Sigmoid colon (tissue), 7 donors: Measurements from ENCODE around the gene SMARCAD1. TPM values are rescaled to one million over a fixed set of nuclear protein-coding genes. Genes with fewer than 3 reads are reported as not detected.

Experiments
- DNase-seq: peaks from one replicate; pipeline ENCODE4 v3.0.0-alpha.2; 2019
- H3K27ac ChIP-seq, 4 donors: fragments of 200-600 bp; sonication (generic); one replicate each; pipeline ENCODE4 v1.5.1; 2016 to 2019; ENCODE audit warnings: mild to moderate bottlenecking in 1 of 4
- H3K27me3 ChIP-seq, 3 donors: fragments of 200-600 bp; sonication (generic); one replicate each; pipeline ENCODE4 v1.5.1; 2019; ENCODE audit warnings: mild to moderate bottlenecking in 1 of 3
- H3K36me3 ChIP-seq, 4 donors: fragments of 200-600 bp; sonication (generic); one replicate each; pipeline ENCODE4 v1.5.1; 2016 to 2019
- H3K4me1 ChIP-seq, 4 donors: fragments of 200-600 bp; sonication (generic); one replicate each; pipeline ENCODE4 v1.5.1; 2017 to 2019
- H3K4me3 ChIP-seq, 4 donors: fragments of 200-600 bp; sonication (generic); one replicate each; pipeline ENCODE4 v1.5.1; 2017 to 2019; ENCODE audit warnings: mild to moderate bottlenecking in 2 of 4, moderate library complexity in 1 of 4
- H3K9me3 ChIP-seq, 4 donors: fragments of 200-600 bp in 3 of 4; sonication (generic) in 3 of 4; one replicate each; pipeline versions ENCODE4 v1.5.1 to v1.6.1; 2013 to 2019
- CTCF ChIP-seq, 4 experiments: fragments of 450-650 bp in 3 of 4; fragments of 200-600 bp in 1 of 4; IDR thresholded peaks; one replicate each; pipeline ENCODE4 v1.5.1; 2016 to 2019; ENCODE audit warnings: antibody characterized with exemption in 4 of 4, mild to moderate bottlenecking in 3 of 4, moderate library complexity in 2 of 4
- EP300 ChIP-seq, 4 donors: sonication (generic); formaldehyde crosslinking; IDR thresholded peaks; one replicate each; pipeline ENCODE4 v1.6.1; 2017; ENCODE audit warnings: antibody characterized with exemption in 4 of 4
- POLR2A ChIP-seq, 2 donors: fragments of 450-650 bp; IDR thresholded peaks; one replicate each; pipeline ENCODE4 v1.6.1; 2016; ENCODE audit warnings: antibody characterized with exemption in 2 of 2, mild to moderate bottlenecking in 2 of 2, moderate library complexity in 2 of 2
- POLR2AphosphoS5 ChIP-seq, 4 donors: sonication (generic); formaldehyde crosslinking; IDR thresholded peaks; one replicate each; pipeline ENCODE4 v1.6.1; 2017; ENCODE audit warnings: antibody characterized with exemption in 4 of 4
- WGBS, 2 donors: extraction: QIAGEN DNeasy Blood & Tissue Kit; methylation state at CpG; one replicate each; pipeline ENCODE4 v1.1.7; 2013; 5-methylcytosine and 5-hydroxymethylcytosine counted together
- intact Hi-C: fragments of 100-400 bp; cut with DNase I; formaldehyde crosslinking; loops from one replicate; pipeline ENCODE4 v1.15.1; 2023
- polyA plus RNA-seq, 3 donors: library from polyadenylated mRNA; stranded (reverse); fragments of 200-250 nt; gene quantifications; one replicate each; pipeline ENCODE4 v1.2.3, GENCODE V29; 2013
- total RNA-seq, 4 donors: library from RNA; depleted of rRNA; stranded (reverse); fragments of >200 nt; gene quantifications; one replicate each; pipeline ENCODE4 v1.1.0, GENCODE V29; 2016
- donor health status: healthy with polysubstance abuse.
- donor health status: Bipolar disorder and iron deficiency.
- donor health status: healthy.

The SMARCAD1 gene
- total and polyA plus RNA-seq, 7 donors: 3.7 to 21.4 (median 15.8) TPM

DNA sequence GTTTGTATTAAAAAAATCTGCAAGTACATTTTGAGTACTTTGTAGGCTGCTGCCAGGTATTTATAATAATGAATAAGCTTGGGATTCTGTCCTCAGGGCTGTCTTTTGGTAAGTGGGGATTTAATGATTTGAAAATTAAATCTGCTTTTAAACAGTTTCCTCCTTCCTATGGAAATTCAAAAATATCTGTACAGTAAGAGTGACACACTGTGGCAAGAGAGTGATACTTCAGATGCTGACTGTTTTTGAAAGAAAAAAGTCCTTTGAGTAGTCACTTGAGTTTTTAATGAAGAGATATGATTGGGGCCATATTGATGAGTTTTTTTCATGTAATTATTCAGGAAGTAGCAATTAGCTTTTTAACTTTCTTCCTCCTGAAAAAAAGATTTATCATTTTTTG is 49.2 kb downstream of the SMARCAD1 start:
- no peak for DNase-seq
- no peak overlapping the region for H3K27ac ChIP-seq
- peaks cover 3 to 47% (median 10%) of the 10 kb centered on the region in 4 donors for H3K36me3 ChIP-seq

DNA sequence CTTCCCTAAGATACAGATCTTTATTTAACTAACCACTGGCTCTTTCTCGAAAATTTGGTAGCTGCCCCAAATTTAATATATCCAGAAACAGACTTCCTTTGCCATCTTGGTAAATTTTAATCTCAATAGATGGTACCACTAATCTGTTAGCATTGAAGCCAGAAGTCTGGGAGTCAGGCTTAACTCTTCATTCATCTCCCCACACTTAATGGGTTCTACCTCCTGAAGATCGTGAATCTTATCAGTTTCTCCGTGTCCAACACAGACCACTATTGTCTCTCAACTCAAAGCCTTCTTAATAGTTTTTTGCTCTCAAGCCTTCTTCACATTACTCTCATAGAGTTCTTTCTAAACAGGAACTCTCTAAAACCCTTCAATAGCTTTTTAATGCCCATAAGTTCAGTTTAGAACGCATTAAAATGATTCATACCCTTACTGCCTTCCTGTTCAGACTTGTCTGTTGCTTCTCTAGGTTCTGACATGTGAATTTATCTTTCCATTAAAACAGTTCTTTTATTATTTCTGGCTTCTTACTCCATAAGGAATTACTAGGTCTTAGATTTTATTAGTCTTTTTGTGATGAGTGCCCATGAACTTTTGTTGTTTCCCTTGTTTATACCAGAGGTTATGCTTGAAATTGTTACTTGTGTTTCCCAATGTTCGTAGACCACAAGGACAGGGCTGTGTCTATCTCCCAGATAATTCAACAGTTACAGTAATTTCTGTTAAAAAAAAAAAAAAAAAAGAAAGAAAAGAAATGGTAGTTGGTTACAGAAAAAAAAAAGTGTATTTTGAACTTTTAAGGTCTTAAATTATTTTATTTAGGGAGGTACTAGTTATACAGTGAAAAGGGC is 54.7 kb downstream of the SMARCAD1 start:
- Histone ChIP-seq H3K36me3 (peaks cover 0 to 39% (median 3%) of the 10 kb centered on the region in 4 donors), H3K27me3 (no peaks in the 10 kb centered on the region), H3K27ac (no peak overlapping the region), H3K9me3 (no peaks in the 10 kb centered on the region), H3K4me3 (no peak overlapping the region), H3K4me1 (no peaks in the 10 kb centered on the region)
- no peak for DNase-seq
- 90 to 94% methylated on average over 5 of the region's 5 CpGs for WGBS, 2 donors
- no peak for TF ChIP-seq EP300 (IDR thresholded peaks at IDR 0.05)
- no peak for TF ChIP-seq POLR2AphosphoS5 (IDR thresholded peaks at IDR 0.05)
- no peak for TF ChIP-seq POLR2A (IDR thresholded peaks at IDR 0.05)
- TF ChIP-seq CTCF (IDR thresholded peaks at IDR 0.05): no peak
- intact Hi-C loops: no loop called here

More for the DNA sequence above, 49.2 kb downstream of the SMARCAD1 start:
- H3K4me3 ChIP-seq: no peak overlapping the region
- no peaks in the 10 kb centered on the region for H3K4me1 ChIP-seq
- TF ChIP-seq POLR2AphosphoS5 (IDR thresholded peaks at IDR 0.05): no peak
- no peak for TF ChIP-seq POLR2A (IDR thresholded peaks at IDR 0.05)
- no peak for TF ChIP-seq CTCF (IDR thresholded peaks at IDR 0.05)
- TF ChIP-seq EP300 (IDR thresholded peaks at IDR 0.05): no peak
- intact Hi-C loops: no loop called here
- H3K9me3 ChIP-seq: no peaks in the 10 kb centered on the region
- H3K27me3 ChIP-seq: no peaks in the 10 kb centered on the region

- H3K27ac ChIP-seq: no peak overlapping the region
- no peak overlapping the region for H3K4me3 ChIP-seq
- 95 to 98% methylated on average over 4 of the region's 4 CpGs for WGBS, 2 donors
- peaks cover 0 to 55% (median 1%) of the 10 kb centered on the region in 4 donors for H3K36me3 ChIP-seq
- TF ChIP-seq POLR2AphosphoS5 (IDR thresholded peaks at IDR 0.05) (no peak), EP300 (IDR thresholded peaks at IDR 0.05) (no peak), CTCF (IDR thresholded peaks at IDR 0.05) (no peak), POLR2A (IDR thresholded peaks at IDR 0.05) (no peak)
- no peaks in the 10 kb centered on the region for H3K27me3 ChIP-seq
- intact Hi-C loops: no loop called here
- H3K4me1 ChIP-seq: no peaks in the 10 kb centered on the region
- no peak for DNase-seq
- no peaks in the 10 kb centered on the region for H3K9me3 ChIP-seq
Observed at GRCh38 chr4:94267037-94267436, 59.4 kb downstream of the SMARCAD1 start.

DNA sequence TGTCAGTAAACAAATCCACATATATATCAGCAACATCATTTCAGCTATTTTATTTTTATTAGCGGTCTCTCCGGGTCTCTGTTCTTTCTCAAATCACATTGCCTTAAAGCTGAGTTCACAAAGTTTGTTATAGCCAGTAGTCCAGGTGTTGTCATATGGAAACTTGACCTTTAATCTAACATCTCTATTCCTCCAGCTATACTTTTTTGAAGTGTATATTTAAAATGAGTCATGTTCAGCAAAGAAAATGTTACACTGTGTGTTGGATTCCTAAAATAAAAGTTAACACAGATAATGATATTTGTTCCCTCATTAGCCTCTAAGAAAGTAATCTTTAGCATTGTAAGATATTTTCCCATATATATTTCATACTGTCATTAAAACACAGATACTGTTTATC is 63.6 kb downstream of the SMARCAD1 start:
- Histone ChIP-seq H3K4me3 (no peak overlapping the region), H3K36me3 (peaks cover 0 to 73% (median 11%) of the 10 kb centered on the region in 4 donors), H3K4me1 (no peaks in the 10 kb centered on the region), H3K9me3 (no peaks in the 10 kb centered on the region), H3K27ac (no peak overlapping the region), H3K27me3 (no peaks in the 10 kb centered on the region)
- no peak for DNase-seq
- TF ChIP-seq EP300 (IDR thresholded peaks at IDR 0.05) (no peak), POLR2AphosphoS5 (IDR thresholded peaks at IDR 0.05) (no peak), POLR2A (IDR thresholded peaks at IDR 0.05) (no peak), CTCF (IDR thresholded peaks at IDR 0.05) (no peak)
- intact Hi-C loops: no loop called here
- WGBS, 2 donors: 38 to 73% methylated on average over 2 of the region's 2 CpGs
